ENCODE data around the gene CLIC6.

CLIC6 gene

DNA sequence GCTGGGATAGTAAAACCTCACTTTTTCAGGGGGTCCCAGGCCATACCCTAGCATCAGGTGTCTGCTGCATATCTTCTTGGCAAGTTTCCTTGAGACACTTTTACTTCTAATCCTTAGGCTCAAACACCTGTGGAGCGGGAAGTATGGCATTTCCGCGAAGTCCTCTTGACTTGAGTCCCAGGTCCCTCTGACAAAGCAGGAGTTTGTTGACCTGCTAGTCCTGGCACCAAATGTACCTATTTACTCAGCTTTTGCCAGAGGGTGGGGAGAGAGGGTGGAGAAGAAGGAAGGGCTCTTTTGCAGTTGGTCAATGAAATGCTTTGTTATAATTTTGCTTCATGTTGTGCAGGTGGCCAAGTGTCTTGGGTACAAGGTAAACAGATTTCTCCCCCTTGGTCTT lies 59.7 kb downstream of the CLIC6 start:
- no peak for DNase-seq (ENCODE audit: low read depth)

DNA sequence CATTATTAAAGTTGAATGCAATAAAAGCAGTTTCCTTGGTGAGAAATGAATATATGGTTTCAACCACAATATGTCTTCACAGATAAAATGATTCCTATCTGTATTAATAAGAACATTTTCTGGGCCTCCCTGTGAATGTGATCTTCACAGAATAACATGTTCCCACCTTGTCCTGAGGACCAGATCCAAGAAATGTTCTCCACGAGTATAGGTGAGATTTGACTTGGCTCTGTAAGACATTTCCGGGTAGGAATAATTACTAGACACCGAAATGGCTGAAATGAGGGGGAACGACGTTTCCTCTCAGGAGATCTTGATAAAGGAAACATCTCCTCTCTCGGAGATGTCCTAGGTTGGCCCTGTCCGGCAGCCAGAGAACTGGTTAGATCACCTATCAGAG lies 61.4 kb downstream of the CLIC6 start:
- no peak for DNase-seq (ENCODE audit: low read depth)

DNA sequence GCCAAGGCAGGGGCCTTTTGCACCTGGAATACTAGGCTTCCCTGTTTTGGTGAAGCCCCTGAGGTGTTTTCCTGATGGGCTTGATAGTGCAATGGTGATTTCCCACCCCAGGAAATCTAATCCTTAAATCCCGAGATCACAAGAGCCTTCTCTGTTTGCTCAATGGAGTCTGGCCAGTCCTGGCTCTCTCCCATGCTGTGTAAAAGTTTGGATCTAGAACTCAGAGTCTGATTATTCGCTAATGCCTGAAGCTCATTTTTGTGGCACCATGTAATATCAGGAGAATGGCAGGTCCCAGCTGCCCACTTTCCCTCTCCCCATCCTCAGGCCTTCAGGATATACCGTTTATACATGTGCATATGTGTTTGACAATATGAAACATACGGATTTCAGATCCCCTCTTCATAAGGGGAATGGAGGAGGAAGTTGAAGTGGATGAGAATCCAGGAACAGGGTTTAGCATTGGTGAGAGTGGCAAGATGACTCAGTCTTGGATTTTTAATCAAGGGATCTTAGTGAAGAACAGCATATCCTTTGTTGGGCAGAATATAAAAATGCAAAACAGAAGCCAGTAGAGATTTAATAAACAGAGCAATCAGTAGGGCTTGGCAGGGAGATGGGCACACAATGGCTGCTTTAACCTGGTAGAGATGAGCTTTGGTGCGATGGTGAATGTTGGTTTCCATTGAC lies 62.1 kb downstream of the CLIC6 start:
- no peak for DNase-seq (ENCODE audit: low read depth)

DNA sequence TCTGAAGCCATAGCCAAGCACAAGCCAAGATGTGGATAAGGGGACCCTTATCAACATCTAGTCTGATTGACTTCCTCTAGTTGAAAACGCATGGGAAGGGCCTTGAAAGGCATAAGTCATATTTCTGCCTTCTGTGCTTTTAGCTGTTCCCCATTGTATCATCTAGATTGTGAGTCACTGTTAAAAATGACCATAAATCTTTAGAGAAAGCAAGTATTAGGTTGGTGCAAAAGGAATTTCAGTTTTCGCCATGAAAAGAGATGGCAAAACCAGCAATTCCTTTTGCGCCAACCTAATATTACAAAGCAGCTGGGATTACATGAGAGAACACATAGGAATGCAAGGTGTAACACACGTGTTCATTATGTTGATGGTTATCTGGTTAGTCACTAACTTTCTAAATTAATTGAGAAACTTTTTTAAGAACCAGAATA lies 63.6 kb downstream of the CLIC6 start:
- DNase-seq (ENCODE audit: low read depth), result no peak

DNA sequence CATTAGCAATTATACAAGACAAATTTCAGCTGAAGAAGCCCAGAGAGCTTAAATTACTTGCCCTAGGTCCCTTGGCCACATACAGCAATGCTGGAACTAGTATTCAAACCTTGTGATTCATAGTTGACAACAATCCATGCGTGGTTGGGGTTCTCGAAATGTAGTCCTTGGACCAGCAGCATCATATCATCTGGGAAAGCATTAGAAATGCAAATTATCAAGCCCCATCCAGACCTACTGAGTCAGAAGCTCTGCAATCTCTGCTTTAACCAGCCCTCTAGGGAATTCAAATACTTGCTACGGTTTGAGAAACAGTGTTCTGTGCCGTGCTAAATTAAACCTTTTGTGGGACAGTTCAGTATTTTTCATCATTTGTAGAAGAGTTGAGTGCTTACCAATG lies 65.1 kb downstream of the CLIC6 start:
- no peak for DNase-seq (ENCODE audit: low read depth)

DNA sequence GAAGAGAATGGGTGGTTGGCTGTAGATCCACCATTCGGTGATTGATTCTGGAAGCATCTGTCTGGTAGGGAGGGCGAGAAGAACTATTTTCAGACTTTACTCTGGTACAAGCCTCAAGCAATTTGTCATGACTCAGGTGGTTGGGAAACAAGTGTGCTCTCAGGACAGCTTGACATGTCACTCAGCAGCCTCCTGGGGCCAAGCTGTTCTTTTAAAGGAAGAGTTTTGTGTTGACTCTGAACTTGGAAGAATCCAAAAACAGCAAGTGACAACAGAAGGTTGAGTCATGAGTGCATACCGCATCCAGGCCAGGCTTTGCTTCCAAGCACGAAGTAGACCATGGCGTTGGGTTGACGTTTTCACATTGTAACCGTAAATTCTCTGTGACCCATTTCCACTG lies 65.9 kb downstream of the CLIC6 start:
- DNase-seq (ENCODE audit: low read depth), result no peak

DNA sequence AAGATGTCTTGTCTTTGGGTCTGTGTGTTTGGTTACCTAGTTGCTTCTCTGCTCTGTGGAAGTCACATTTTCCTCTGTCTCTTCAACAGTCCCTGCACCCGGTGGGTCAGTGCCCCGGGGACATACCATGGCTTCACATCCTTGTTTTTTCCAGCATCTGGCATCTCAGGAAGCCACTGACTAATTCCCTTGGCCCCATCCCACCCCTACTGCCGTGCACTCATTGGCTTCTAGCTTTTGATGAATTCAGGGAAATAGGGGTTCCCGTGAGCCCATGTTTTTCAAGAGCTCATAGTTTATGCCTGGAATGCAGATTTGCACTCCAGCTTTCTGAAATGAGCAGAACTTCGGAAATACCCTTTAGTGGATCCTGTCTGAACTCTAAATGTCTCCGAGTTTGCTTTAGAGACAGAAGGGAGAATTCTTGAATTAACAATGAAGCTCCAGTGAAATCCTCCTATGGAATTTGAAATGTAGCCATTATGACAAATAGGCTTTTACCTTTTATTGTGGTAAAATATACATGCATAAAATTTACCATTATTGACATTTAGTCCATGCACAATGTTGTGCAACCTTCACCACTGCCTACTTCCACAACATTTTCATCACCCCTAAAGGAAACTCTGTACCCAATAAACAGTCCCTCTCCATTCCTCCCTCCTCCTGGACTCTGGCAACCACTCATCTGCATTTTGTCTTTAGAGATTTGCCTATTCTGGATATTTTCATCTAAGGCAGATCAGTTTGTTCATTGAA lies 67.5 kb downstream of the CLIC6 start:
- no peak for DNase-seq (ENCODE audit: low read depth)

DNA sequence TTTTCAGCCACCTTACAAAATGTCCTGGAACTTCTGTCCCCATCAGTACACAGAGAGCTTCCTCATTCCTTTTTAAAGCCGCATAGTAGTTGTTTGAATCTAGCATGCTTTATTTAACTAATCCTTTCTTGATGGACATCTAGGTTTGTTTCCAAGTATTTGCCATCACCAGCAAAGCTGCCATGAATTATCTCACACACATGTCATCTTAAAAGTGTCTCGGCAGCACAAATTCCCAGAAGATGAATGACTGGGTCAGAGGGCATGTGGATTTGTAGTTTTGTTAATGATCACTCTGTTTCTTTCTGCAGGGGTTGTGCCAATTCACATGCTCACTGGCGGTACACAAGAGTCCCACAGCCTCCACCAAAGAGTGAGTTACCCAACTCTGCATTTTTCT lies 68.3 kb downstream of the CLIC6 start:
- no peak for DNase-seq (ENCODE audit: low read depth)

DNA sequence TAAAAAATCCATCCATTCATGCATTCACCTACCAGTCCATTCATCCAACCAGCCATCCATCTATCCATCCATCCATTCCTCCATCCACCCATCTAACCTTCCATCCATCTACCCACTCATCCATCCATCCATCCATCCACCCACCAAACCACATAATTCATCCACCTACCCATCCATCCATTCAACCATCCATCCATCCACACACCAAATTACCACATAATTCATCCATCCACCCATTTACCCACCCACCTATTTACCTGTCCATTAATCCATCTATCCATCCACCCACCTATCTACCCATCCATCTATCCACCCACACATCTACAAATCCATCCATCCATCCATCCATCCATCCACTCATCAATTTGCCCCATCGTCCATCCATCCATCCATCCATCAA lies 71.4 kb downstream of the CLIC6 start:
- no peak for DNase-seq (ENCODE audit: low read depth)

DNA sequence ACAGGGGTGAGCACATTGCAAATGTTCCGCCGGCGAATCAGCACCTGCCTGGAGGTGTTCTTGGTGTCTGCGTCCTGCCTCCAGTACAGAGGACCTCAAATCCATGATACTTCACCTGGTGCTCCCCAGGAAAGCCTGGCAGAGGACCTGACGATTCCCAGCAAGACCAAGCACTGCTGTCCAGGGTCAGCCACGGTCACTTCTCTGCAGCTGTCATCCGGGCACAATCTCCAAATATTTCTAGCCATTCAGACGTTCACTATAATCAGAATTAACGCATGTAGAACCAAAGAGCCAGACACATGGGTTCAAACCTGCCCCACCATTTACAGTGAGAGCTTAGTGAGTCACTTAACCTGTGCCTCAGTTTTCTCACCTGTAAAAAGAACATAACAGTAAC lies 74.5 kb downstream of the CLIC6 start:
- no peak for DNase-seq (ENCODE audit: low read depth)

DNA sequence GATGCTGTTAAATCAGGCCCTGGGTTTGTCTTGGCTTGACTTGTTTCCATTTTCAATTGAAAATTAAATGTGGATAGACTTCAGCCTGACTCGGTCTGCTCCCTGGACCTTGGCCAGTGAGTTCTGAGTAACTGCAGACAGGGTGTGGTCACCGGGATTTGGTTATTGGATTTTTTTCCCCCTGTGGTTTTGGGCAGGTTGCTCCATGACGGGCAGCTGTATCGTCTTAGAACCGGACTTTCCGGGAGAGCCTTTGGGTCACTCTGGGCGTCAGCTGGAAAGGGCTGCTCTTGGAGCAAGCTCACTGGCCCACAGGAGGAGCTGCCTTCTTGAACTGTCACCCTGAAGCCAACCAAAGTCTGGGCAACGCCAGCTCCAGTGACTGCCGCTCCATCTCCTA lies 75.0 kb downstream of the CLIC6 start:
- no peak for DNase-seq (ENCODE audit: low read depth)

DNA sequence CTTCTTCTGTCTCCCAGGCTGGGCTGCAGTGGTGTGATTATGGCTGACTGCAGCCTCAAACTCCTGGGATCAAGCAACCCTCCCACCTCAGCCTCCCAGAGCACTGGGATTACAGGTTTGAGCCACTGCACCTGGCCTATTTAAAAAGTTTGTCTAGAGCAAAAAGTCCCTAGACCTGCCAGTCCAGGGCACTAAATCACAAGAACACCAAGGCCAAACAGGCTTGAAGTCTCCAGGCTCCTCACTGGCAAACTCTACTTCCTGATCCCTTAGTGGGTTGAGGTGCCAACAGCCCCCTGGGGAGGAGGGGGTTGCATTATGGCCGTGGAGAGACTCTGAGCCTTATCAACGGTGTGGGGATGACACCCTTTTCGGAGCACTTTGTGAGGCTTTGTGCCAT lies 76.0 kb downstream of the CLIC6 start:
- no peak for DNase-seq (ENCODE audit: low read depth)

DNA sequence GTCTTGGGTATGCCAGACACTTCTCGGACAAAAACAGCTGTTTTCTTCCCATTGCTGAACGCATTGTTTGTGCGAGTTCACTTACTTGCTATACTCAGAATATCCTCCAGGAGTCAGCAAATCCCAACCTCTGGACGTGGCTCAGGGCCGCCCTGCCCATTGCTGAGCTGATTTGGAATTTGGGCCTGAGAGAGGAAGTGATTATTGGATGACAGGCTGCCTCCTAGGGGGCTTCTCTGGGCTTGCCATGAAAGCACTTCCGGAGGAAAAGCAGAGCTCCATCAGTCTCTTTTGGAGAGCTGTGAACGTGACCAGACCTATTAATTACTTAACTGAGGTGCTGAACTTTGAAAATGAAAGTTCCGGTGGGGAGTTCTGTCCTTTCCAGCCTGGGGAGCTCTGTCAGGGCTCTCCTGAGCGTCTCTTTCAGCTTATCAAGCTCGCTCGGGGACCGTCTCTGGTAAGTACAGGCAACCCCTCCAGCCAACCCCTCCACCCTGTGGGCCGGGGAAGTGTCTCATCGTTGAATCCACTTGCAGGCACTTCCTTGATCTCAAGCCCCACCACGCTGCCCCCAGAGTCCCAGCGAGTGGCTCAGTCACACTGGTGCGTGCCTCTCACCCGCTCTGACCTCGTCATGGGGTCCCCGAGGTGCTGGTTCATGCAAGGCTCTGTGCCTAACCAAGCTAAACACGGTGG lies 76.9 kb downstream of the CLIC6 start:
- DNase-seq (ENCODE audit: low read depth), result peak; percentile 53

DNA sequence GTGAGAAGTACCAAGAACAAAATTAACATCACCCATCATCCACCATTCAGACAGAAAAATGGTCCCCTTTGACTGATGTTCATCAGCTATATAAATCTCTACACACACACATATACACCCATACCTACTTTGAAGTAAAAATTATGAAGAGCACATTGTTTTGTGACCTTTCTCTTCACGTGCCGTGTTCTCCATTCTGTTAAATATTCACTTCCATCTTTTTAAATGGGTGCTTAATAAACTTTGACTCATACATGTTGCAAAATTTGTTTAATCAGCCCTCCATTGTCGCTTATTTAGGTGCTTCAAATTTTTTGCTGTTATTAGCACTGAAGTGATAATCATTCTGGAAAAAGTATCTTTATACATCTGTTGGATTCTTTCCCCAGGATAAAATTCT lies 80.1 kb downstream of the CLIC6 start:
- no peak for DNase-seq (ENCODE audit: low read depth)

DNA sequence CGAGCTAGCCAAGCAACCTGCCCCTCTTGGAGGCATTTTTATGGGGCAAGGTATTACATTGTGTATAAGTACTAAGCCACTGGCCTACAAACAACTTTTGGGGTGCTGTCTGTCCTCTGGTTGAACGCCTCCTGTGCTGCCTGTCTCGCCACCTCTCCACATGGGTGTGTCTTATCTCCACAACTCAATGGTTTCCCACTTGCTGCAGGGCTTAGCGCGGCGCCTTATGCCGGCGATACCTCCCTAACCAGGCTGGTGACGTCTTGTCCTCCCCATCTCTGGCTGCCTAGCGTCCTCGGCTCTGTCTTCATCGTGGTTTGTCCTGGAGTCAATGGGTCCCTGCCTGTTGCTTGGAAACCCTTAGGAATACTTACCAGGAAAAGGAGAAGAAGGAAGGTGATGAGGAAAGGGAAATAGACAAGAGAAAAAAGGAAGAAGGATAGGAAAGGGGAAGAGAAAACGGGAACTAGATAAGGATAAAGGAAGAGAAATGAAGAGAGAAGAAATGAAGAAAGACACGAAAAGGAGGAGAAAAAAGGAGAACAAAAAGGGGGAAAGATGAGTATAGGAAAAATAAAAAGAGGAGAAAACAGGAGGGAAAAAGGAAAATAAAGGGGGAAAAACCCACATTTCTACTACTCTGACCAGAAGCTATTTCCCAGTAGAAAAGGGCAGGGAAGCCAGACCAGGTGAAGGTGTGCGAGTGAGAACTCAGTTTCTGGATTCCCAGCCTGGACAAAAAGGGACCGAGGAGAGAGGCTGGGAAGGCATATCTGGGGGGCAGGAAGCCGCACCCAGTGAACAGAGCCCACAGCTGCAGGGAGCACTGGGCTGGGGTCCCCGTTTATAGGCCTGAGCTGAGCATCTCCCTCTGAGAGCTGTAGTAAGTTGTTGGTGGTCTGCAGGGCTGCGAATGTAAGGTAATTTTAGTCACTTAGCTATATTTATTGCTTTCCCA lies 86.2 kb downstream of the CLIC6 start:
- no peak for DNase-seq (ENCODE audit: low read depth)

DNA sequence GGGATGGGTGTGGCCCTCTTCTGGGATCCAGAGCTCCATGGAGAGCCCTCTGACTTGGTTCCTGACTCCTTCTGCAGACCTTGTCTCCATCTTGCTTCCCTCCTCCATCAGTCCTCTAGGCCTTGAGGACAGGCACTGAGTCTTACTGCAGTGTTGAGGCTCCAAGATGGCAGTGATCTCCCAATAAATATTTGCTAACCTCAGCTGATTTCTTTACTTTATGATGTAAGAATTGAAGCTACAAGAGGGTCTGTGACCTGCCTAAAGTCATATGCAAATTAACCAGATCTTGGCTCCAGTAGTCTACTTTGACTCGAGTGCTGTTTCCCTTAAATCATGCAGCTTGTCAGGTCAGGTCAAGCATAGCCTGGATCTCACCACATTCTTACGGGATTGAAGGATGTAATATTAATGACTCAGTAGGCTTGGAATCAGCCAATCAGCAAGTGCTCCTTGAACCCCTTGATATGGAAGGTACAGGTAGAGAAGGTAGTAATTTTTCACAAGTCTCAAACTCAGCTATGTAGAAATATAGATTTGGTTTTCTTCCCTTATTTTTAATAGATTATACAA lies 93.0 kb downstream of the CLIC6 start:
- no peak for DNase-seq (ENCODE audit: low read depth)

DNA sequence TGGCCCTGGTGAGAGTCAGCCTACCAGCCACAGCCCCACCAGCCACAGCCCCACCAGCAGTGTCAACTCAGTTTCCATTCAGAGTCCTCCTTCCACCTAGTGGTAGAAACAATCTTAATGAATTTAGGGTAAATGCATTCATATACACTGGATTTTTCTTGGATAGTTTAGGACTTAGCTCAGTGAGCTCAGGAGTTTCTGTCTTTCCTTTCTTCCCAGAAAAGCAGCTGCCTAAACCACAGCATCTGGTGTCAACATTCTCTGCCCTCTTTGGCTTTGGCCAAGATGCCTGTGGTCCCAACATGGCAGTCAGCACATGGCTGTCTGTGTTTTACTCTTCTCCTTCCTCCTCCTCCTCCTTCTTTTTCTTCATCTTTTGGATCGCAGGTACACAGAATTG lies 94.0 kb downstream of the CLIC6 start:
- DNase-seq (ENCODE audit: low read depth), result no peak

DNA sequence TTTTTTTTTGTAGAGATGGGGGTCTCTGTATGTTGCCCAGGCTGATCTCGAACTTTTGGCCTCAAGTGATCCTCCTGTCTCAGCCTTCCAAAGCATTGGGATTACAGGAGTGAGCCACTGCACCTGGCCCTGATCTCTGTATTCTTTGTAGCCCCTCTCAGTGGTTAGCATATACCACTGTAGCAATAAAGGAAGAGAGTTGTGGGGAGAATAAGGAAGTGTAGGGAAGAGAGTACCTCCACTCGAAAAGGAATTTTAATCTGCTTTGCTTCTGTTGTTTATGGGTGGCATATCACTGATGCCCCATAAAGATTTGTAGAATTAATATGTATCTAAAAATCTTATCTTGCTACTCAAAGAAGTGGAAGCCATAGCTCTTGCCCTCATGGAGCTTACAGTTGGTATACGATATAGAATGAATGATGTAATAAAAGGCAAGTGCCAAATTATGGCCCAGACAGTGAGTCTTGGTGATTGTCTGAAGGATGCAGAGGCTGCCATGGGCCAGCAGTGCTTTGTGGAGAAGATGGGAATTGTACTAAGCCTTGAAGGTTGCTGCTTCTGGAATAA lies 96.0 kb downstream of the CLIC6 start:
- DNase-seq (ENCODE audit: low read depth), result no peak

DNA sequence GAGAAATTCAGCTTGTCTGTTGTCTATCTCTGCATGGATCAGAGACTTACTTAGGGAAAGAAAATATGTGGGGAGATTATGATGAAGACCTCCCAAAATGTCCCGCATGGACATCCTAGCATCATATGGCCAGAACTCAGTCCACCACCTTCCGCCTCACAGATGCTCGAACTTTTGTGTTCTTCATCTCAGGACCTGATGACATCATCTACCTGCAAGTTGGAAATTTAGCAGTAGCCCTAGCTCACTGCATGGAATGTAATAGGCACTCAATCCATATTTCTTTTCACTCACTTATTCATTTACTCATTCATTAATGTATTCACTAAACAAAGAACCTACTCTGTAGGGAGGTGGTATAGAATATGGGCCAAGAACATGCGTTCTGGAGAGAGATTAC lies 96.8 kb downstream of the CLIC6 start:
- DNase-seq (ENCODE audit: low read depth), result no peak

DNA sequence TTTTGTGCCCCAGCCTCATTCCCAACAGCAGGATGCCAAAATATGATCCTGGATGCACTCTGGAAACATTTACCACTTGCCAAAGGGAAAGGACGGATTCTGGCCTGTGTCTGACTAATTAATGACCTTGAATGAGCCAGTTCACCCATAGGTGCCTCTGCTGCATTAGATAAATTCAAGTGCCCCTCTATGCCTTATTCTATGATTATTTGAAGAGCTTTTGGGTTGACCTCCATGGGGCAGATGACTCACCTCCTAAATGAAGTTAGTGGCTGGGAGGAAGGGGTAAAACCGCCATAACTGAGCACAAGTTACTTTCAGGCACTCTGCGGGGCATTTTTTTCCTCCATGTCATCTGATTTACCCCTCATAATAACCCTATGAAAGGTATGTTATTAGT lies 98.1 kb downstream of the CLIC6 start:
- DNase-seq (ENCODE audit: low read depth), result no peak
